Mesendoderm (in vitro differentiated cells): ENCODE data around the gene CABP2.

Experiments used
- DNase-seq: peaks from one replicate; pipeline ENCODE4 v3.0.0; 2013
- H2AK5ac ChIP-seq: 2 replicates; pipeline ENCODE4 v1.6.1; 2013; ENCODE audit warnings: low read length, inconsistent platforms
- H2BK120ac ChIP-seq: 2 replicates; pipeline ENCODE4 v1.6.1; 2013; ENCODE audit warnings: low read depth, mild to moderate bottlenecking, low read length, moderate library complexity, mixed read lengths
- H2BK15ac ChIP-seq: replicated peaks from 2 replicates; pipeline ENCODE4 v1.6.1; 2013; ENCODE audit warnings: low read depth, mild to moderate bottlenecking, moderate library complexity
- H2BK5ac ChIP-seq: 2 replicates; pipeline ENCODE4 v1.6.1; 2013; ENCODE audit warnings: low read length, inconsistent platforms
- H3K18ac ChIP-seq: 2 replicates; pipeline ENCODE4 v1.6.1; 2013; ENCODE audit warnings: mild to moderate bottlenecking, low read length, mixed read lengths
- H3K23ac ChIP-seq: one replicate; pipeline ENCODE4 v1.6.1; 2013; ENCODE audit warnings: low read length
- H3K27ac ChIP-seq: 2 replicates; pipeline ENCODE4 v1.5.1; 2013; ENCODE audit warnings: low read depth, mild to moderate bottlenecking, inconsistent platforms, low read length, moderate library complexity
- H3K27me3 ChIP-seq: 2 replicates; pipeline ENCODE4 v1.6.1; 2013; ENCODE audit warnings: low read length, control low read depth, mild to moderate bottlenecking, inconsistent platforms; ENCODE audit not compliant: insufficient read depth, poor library complexity
- H3K36me3 ChIP-seq: 2 replicates; pipeline ENCODE4 v1.6.1; 2013; ENCODE audit warnings: low read length, inconsistent platforms; ENCODE audit not compliant: control insufficient read depth, insufficient read depth
- H3K4ac ChIP-seq: one replicate; pipeline ENCODE4 v1.6.1; 2013; ENCODE audit warnings: low read depth, mild to moderate bottlenecking, low read length, moderate library complexity
- H3K4me1 ChIP-seq: 2 replicates; pipeline ENCODE4 v1.6.1; 2013; ENCODE audit warnings: low read depth, low read length, inconsistent platforms; ENCODE audit not compliant: control insufficient read depth
- H3K4me2 ChIP-seq: 2 replicates; pipeline ENCODE4 v1.6.1; 2013; ENCODE audit warnings: low read length
- H3K4me3 ChIP-seq: 2 replicates; pipeline ENCODE4 v1.5.1; 2013; ENCODE audit warnings: mild to moderate bottlenecking, low read length
- H3K56ac ChIP-seq: one replicate; pipeline ENCODE4 v1.6.1; 2013; ENCODE audit warnings: low read length
- H3K79me1 ChIP-seq: 2 replicates; pipeline ENCODE4 v1.6.1; 2013; ENCODE audit warnings: low read length, inconsistent platforms
- H3K79me2 ChIP-seq: 2 replicates; pipeline ENCODE4 v1.6.1; 2013; ENCODE audit warnings: mild to moderate bottlenecking, low read length; ENCODE audit not compliant: control insufficient read depth, insufficient read depth
- H3K9ac ChIP-seq: 2 replicates; pipeline ENCODE4 v1.6.1; 2013; ENCODE audit warnings: low read length, inconsistent platforms
- H4K5ac ChIP-seq: one replicate; pipeline ENCODE4 v1.6.1; 2013; ENCODE audit warnings: low read length
- H4K8ac ChIP-seq: one replicate; pipeline ENCODE4 v1.6.1; 2013; ENCODE audit warnings: low read depth, mild to moderate bottlenecking, control low read depth, low read length, moderate library complexity
- WGBS: extraction: QIAGEN DNeasy Blood & Tissue Kit; methylation state at CpG from one replicate; pipeline ENCODE4 v1.1.7; 2013; ENCODE audit warnings: low lambda C conversion rate, missing lambda C conversion rate; ENCODE audit not compliant: insufficient coverage; ENCODE audit errors: extremely low coverage; 5-methylcytosine and 5-hydroxymethylcytosine counted together

CABP2 gene

DNA sequence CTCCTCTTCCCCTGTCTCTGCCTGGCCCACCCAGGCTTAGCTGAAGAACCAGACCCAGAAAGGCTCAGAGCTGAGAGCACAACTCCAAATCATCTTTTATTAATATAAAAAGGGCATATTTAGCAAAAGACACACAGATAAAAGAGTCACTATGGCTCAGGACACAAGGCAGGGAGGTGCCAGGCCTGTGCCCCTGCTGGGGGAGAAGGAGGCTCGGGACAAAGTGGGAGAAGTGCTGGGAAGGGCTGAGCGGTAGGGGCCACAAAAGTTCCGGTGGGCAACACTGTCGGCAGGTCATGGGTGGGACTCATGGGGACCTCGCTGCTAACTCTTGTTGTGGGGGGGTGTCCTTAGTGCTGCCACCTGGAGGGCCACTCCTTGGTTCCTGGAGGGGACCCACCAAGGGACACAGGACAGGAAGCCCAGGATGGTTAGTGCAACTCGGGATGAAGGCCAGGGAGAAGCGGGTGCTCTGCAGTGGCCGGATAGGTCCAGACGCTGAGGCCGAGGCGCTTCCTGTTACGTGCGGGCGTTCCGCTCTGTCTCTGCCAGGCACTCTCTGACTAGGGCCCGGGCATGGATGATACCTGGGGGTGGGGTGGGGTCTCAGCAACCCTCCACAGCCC, 16.7 kb downstream of the CABP2 start:
- DNase-seq = no peak
- H2BK15ac ChIP-seq = no peak overlapping the region
- no peaks in the 10 kb centered on the region for H3K79me2 ChIP-seq
- no peak overlapping the region for H3K4me2 ChIP-seq
- H3K79me1 ChIP-seq = peaks cover 13% of the 10 kb centered on the region
- H3K4me3 ChIP-seq = no peak overlapping the region
- H2BK5ac ChIP-seq = no peak overlapping the region
- no CpG with 5 or more reads among the region's 16 CpGs for whole genome bisulfite sequencing
- H4K5ac ChIP-seq = no peak overlapping the region
- H3K4ac ChIP-seq = no peak overlapping the region
- H3K27ac ChIP-seq = no peak overlapping the region
- peak overlapping the region; percentile 85 for H3K9ac ChIP-seq
- H3K4me1 ChIP-seq = peaks cover 10% of the 10 kb centered on the region
- peak overlapping the region; percentile 56 for H3K56ac ChIP-seq
- H3K18ac ChIP-seq = no peak overlapping the region
- no peak overlapping the region for H2BK120ac ChIP-seq
- H4K8ac ChIP-seq = no peak overlapping the region
- H3K23ac ChIP-seq = no peak overlapping the region
- no peaks in the 10 kb centered on the region for H3K36me3 ChIP-seq
- H2AK5ac ChIP-seq = no peak overlapping the region
- H3K27me3 ChIP-seq = no peaks in the 10 kb centered on the region

DNA sequence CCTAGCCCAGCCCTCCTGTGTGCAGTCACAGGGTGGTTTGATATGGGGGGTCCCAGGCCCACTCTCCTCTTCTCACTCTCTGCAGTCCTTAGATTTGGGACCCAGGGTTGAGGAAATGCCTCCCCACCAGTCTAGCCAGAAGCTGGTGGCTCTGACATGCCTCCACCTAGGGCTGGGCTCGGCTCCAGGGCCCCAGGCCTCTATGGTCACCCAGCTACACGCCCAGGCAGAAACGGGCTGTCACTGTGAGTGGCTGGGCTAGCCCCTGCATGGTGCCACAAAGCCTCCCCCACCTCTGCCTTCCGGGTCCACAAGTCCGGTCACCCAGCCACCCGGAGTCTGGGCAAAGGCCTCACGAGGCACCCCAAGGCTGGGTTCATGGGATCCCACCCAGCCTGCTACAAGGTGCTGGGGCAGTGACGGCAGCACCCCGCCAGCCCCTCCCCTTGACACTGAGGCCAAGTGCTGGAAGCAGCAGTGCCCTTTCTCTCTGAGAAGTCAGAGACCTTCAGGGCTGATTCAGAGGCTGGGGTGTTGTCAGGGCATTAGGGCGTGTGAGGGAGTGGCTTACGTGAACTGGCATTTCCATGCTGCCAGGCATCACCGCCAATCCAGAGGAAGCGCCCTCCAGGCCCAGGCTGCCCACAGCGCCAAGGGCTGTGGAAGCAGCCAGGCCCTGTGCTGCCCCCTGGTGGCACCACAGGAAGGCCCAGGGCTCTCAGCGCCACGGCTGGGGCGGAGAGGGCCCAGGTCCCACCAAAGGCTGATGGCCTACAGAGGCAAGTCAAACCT, 17.4 kb downstream of the CABP2 start:
- DNase-seq = peak; percentile 93
- Histone ChIP-seq H3K4ac (peak overlapping the region; percentile 46), H3K27ac (peak overlapping the region; percentile 73), H3K27me3 (no peaks in the 10 kb centered on the region), H4K8ac (no peak overlapping the region), H2BK5ac (peak overlapping the region; percentile 55), H2BK15ac (no peak overlapping the region), H3K18ac (peak overlapping the region; percentile 8), H4K5ac (no peak overlapping the region), H2AK5ac (peak overlapping the region; percentile 78), H3K79me1 (peaks cover 13% of the 10 kb centered on the region), H3K4me1 (peaks cover 10% of the 10 kb centered on the region), H3K23ac (no peak overlapping the region), H3K56ac (peak overlapping the region; percentile 85), H3K36me3 (no peaks in the 10 kb centered on the region), H3K9ac (peak overlapping the region; percentile 67), H3K79me2 (no peaks in the 10 kb centered on the region), H3K4me3 (no peak overlapping the region), H3K4me2 (peak overlapping the region; percentile 27), H2BK120ac (no peak overlapping the region)
- no CpG with 5 or more reads among the region's 17 CpGs for WGBS

DNA sequence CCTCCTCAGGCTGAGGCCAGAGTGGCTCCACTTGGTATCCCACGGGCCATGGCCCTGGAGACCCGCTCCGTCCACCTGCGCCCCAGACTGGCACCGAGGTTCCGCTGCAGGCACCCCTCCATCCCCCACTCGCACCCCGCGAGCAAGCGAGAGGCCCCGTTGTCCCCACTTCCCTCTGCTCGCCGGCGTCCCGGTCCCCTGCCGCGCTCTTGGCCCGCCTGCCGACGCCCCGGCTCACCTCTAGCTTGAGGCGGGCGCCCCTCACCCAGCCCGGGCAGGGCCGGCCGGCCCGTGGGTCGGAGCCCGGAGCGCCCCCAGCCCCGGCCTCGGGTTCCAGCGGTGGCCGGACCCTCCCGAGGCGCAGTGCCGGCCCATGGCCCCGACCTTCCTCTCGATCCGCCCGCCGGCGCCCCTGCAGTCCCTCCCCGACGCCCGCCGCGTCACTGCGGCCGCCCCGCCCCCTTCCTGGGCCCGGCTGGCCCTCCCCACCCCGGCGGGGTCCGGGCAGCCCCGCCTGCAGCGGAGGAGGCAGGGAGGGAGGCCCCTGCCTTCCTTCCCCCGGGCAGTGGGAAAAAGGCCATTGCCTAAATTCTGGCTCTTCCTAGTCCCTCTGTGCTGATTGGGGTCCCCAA, 18.2 kb downstream of the CABP2 start, which contains the start of gene PITPNM1:
Gene PITPNM1 (minus strand): TSS at position 414 of the 632 bp plus-strand sequence. CDS start 1,183 bp downstream, outside the sequence.
- Histone ChIP-seq H3K18ac (peak within 1 kb of the TSS; percentile 35), H3K27me3 (no peaks in the 10 kb centered on the region), H3K4me2 (peak within 1 kb of the TSS; percentile 85), H3K23ac (no peak within 1 kb of the TSS), H3K4me1 (peaks cover 10% of the 10 kb centered on the region), H3K56ac (peak within 1 kb of the TSS; percentile 90), H3K4me3 (peak within 1 kb of the TSS; percentile 74), H3K27ac (peak within 1 kb of the TSS; percentile 73), H3K79me1 (peaks cover 13% of the 10 kb centered on the region), H4K8ac (no peak within 1 kb of the TSS), H2AK5ac (peak within 1 kb of the TSS; percentile 78), H4K5ac (no peak within 1 kb of the TSS), H3K79me2 (no peaks in the 10 kb centered on the region), H3K4ac (peak within 1 kb of the TSS; percentile 46), H2BK15ac (no peak within 1 kb of the TSS), H3K36me3 (no peaks in the 10 kb centered on the region), H2BK5ac (peak within 1 kb of the TSS; percentile 55), H2BK120ac (no peak within 1 kb of the TSS), H3K9ac (peak within 1 kb of the TSS; percentile 82)
- peak; percentile 80 for DNase-seq
- WGBS = no CpG with 5 or more reads among the region's 58 CpGs

- H3K4ac ChIP-seq = no peak overlapping the region
- no peak overlapping the region for H2AK5ac ChIP-seq
- peak overlapping the region; percentile 82 for H3K9ac ChIP-seq
- no peaks in the 10 kb centered on the region for H3K27me3 ChIP-seq
- peak overlapping the region; percentile 35 for H3K18ac ChIP-seq
- H2BK15ac ChIP-seq = no peak overlapping the region
- H3K79me1 ChIP-seq = peaks cover 13% of the 10 kb centered on the region
- H3K4me2 ChIP-seq = peak overlapping the region; percentile 85
- H2BK120ac ChIP-seq = no peak overlapping the region
- H3K4me3 ChIP-seq = peak overlapping the region; percentile 74
- H3K27ac ChIP-seq = peak overlapping the region; percentile 60
- peak overlapping the region; percentile 90 for H3K56ac ChIP-seq
- H4K8ac ChIP-seq = no peak overlapping the region
- H3K79me2 ChIP-seq = no peaks in the 10 kb centered on the region
- H3K4me1 ChIP-seq = peaks cover 10% of the 10 kb centered on the region
- no peaks in the 10 kb centered on the region for H3K36me3 ChIP-seq
- H4K5ac ChIP-seq = no peak overlapping the region
- DNase-seq = no peak
- no peak overlapping the region for H3K23ac ChIP-seq
- no peak overlapping the region for H2BK5ac ChIP-seq
- whole genome bisulfite sequencing = no CpG with 5 or more reads among the region's 101 CpGs
Measured at GRCh38 chr11:67504005-67504949, 19.0 kb downstream of the CABP2 start.
